ENCODE results near the gene NMB. TPM values are rescaled to one million over a fixed set of nuclear protein-coding genes. Genes with fewer than 3 reads are reported as not detected.
A peak's percentile ranks its signal among the peaks of the same experiment; 100 is the strongest.

The NMB gene, protein sequence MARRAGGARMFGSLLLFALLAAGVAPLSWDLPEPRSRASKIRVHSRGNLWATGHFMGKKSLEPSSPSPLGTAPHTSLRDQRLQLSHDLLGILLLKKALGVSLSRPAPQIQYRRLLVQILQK
- total RNA-seq = 1 to 10 TPM; 3.6 to 7.4 (median 5.1) TPM

DNA sequence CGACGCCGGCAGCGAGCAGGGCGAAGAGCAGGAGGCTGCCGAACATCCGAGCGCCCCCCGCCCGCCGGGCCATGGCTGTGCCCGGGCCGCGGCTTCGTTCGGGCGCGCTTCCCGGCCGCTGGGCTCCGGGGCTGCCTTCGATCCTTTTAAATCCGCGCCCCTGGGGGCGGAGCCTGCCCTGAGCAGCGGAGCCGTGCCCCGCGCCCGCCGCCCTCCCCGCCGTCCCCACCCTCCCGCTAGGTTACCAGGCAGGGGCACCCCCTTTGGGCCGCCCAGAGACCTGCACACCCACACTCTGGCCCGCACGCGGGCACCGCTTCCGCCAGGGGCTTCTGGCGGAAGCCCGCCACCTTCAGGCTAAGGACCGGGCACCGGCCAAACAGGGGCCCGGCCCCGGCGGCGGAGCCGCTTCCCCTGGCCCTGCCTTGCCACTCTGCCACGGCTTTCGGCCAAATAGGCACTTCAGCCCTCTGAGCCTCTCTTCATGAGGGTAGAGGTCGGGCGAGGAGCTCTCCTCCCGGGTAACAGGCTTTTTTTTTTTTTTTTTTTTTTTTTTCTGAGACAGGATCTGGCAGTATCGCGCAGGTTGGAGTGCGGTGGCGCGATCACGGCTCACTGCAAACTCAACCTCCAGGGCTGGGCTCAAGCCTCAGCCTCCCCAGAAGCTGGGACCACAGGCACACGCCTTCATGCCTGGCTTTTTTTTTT is at the start of gene NMB:
Gene NMB (minus strand): TSS at position 120 of the 708 bp plus-strand sequence. CDS start 47 bp downstream, at position 73.
- TF ChIP-seq EP300 (IDR thresholded peaks at IDR 0.05) = no peak
- TF ChIP-seq POLR2AphosphoS5 (IDR thresholded peaks at IDR 0.05) = peak; percentile 2 to 24
- TF ChIP-seq, protein P1, sequence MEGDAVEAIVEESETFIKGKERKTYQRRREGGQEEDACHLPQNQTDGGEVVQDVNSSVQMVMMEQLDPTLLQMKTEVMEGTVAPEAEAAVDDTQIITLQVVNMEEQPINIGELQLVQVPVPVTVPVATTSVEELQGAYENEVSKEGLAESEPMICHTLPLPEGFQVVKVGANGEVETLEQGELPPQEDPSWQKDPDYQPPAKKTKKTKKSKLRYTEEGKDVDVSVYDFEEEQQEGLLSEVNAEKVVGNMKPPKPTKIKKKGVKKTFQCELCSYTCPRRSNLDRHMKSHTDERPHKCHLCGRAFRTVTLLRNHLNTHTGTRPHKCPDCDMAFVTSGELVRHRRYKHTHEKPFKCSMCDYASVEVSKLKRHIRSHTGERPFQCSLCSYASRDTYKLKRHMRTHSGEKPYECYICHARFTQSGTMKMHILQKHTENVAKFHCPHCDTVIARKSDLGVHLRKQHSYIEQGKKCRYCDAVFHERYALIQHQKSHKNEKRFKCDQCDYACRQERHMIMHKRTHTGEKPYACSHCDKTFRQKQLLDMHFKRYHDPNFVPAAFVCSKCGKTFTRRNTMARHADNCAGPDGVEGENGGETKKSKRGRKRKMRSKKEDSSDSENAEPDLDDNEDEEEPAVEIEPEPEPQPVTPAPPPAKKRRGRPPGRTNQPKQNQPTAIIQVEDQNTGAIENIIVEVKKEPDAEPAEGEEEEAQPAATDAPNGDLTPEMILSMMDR (IDR thresholded peaks at IDR 0.05) = peak; percentile 68 to 80 (median 71)
- DNase-seq (ENCODE audit: extremely low spot score) = no peak
- H3K27me3 ChIP-seq = no peaks in the 10 kb centered on the region
- peaks cover 21 to 38% (median 31%) of the 10 kb centered on the region in 4 donors for H3K4me1 ChIP-seq
- H3K9me3 ChIP-seq = no peaks in the 10 kb centered on the region
- WGBS = under 1% methylated on average over 25 of the region's 61 CpGs
- intact Hi-C loops (cut with DNase I) = loop anchor here (2.0 to 5.0 kb wide), 3 partner anchors 57 to 89 kb away; partner anchors contain the start of genes SEC11A, ZNF592 and ZSCAN2
- H3K36me3 ChIP-seq = peaks cover 0 to 4% (median 0%) of the 10 kb centered on the region in 4 donors
- peak within 1 kb of the TSS; percentile 62 to 79 (median 73) for H3K4me3 ChIP-seq
- H3K27ac ChIP-seq (replicated peaks in 1 of 4) = peak within 1 kb of the TSS; percentile 83 to 90 (median 88)

DNA sequence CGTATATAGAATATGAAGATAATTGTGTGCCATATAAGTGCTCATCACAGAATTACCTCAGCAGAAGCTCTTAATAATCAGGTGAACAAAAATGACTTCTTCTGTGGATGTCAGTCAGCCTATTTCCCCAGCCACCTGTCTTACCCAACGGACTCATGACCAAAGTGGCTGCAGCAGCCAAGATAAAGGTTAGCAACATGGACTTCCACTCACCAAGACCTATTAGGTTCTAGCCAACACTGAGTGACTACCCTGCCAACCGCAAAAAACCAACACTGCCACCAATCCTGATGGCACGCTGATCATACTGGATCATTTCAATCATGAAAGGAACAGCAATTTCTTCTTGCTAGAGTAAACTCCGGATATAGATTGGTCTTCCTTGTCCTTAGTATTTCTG is 45.8 kb upstream of the NMB start:
- 85% methylated on average over 5 of the region's 5 CpGs for WGBS
- intact Hi-C loops (cut with DNase I) = loop anchor here (5.0 kb wide), 1 partner anchor 48 kb away; no protein-coding TSS in a partner anchor
- Histone ChIP-seq H3K9me3 (no peaks in the 10 kb centered on the region), H3K4me3 (no peak overlapping the region), H3K4me1 (peaks cover 19 to 27% (median 20%) of the 10 kb centered on the region in 4 donors), H3K27me3 (no peaks in the 10 kb centered on the region), H3K36me3 (no peaks in the 10 kb centered on the region), H3K27ac (replicated peaks in 1 of 4) (peak overlapping the region in 1 of 4 donors; percentile 13)
- DNase-seq (ENCODE audit: extremely low spot score) = no peak
- TF ChIP-seq POLR2AphosphoS5 (IDR thresholded peaks at IDR 0.05) (no peak), POLR2A (IDR thresholded peaks at IDR 0.05; ENCODE audit: low read depth) (no peak), EP300 (IDR thresholded peaks at IDR 0.05) (no peak)
- TF ChIP-seq, protein P1 (IDR thresholded peaks at IDR 0.05) = no peak

DNA sequence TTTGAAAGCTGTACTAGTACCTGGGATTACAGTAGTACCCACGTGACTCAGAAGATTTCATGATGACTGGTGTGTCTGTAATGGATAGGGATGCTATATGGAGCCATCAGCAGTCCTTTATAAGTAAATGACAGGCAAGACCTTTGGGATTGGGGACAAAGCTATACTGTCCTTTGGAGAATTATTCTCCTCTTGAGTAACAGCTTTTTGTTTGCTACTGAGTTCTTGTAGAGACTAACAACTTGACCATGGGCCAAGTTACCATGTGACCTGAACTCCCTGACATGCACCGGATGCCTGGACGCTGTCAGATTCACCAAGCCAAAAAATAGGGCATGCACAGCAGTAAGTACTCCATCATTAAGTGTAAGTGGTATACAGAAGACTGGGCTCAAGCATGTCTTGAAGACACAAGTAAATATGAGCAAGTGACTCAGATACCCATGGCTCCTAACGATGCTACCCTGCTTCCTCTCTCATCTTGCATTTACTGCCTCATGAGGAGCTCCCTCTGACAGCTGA is 45.0 kb upstream of the NMB start:
- peak overlapping the region; percentile 13 to 55 (median 32) for H3K27ac ChIP-seq (replicated peaks in 1 of 4)
- TF ChIP-seq POLR2AphosphoS5 (IDR thresholded peaks at IDR 0.05) (peak; percentile 37 to 59), POLR2A (IDR thresholded peaks at IDR 0.05; ENCODE audit: low read depth) (no peak)
- no peak for DNase-seq (ENCODE audit: extremely low spot score)
- H3K4me1 ChIP-seq = peaks cover 19 to 27% (median 20%) of the 10 kb centered on the region in 4 donors
- WGBS = 27% methylated on average over 4 of the region's 4 CpGs
- H3K27me3 ChIP-seq = no peaks in the 10 kb centered on the region
- no peak overlapping the region for H3K4me3 ChIP-seq
- H3K36me3 ChIP-seq = no peaks in the 10 kb centered on the region
- intact Hi-C loops (cut with DNase I) = loop anchor here (5.0 kb wide), 1 partner anchor 49 kb away; no protein-coding TSS in a partner anchor
- H3K9me3 ChIP-seq = no peaks in the 10 kb centered on the region

DNA sequence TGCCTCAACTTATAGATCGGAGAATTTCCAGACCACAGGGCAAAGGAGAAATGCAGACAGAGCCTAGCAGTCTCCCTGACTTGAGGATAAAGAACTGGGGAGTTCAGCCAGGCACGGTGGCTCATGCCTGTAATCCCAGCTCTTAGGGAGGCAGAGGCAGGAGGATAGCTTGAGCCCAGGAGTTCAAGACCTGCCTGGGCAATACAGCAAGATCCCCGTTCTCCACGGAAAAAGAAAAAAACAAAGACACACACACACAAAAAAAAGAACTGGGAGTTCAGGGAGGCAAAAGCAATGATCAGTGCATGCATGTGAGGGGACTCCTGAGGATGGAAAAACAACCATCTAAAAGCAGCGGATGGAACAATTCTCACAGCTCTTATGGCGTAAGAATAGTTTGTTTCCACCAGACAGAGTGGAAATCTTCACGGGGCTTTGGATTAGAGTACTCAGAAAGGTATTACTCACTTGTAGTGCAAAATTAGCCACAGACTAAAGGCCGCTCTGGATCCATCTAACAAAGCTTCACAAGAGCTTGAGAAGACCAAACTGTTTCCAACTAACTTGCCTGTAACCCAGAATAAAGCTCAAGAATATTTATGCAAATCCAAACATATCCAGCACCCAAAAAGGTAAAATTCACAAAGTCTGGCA is 41.7 kb upstream of the NMB start:
- TF ChIP-seq EP300 (IDR thresholded peaks at IDR 0.05) (no peak), POLR2A (IDR thresholded peaks at IDR 0.05; ENCODE audit: low read depth) (no peak)
- TF ChIP-seq, protein P1 (IDR thresholded peaks at IDR 0.05) = no peak
- H3K27ac ChIP-seq (replicated peaks in 1 of 4) = no peak overlapping the region
- H3K36me3 ChIP-seq = no peaks in the 10 kb centered on the region
- peaks cover 19 to 33% (median 26%) of the 10 kb centered on the region in 4 donors for H3K4me1 ChIP-seq
- intact Hi-C loops (cut with DNase I) = loop anchor here (5.0 kb wide), 1 partner anchor 53 kb away; no protein-coding TSS in a partner anchor
- WGBS = 91% methylated on average over 8 of the region's 8 CpGs
- DNase-seq (ENCODE audit: extremely low spot score) = no peak
- no peak overlapping the region for H3K4me3 ChIP-seq
- H3K27me3 ChIP-seq = no peaks in the 10 kb centered on the region
- no peaks in the 10 kb centered on the region for H3K9me3 ChIP-seq

Measured in esophagus muscularis mucosa (tissue), 4 donors.